ENCODE results near the gene DDX51.

Gene DDX51

DNA sequence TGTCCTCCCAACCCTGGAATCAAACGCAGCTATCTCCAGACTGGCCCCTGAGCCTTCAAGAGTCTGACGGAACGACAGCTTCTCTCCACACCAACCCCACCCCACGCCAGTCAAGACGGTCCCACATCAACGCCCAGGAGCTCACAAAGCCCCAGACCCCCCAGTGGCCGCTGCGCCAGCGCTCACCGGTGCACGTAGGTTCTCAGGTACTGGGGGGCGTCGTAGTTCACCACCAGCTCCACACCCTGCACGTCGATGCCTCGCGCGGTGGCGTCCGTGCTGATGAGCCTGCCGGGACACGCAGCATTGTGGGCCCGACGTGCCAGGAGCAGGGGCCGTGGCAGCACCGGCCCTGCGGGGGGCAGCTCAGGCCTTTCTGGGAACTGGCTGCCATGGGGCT is 4.2 kb downstream of the DDX51 start:
- no peak for ATAC-seq
- TF ChIP-seq ISL1 (CRISPR knock-in tag; IDR thresholded peaks at IDR 0.05): no peak
- TF ChIP-seq, protein P1, sequence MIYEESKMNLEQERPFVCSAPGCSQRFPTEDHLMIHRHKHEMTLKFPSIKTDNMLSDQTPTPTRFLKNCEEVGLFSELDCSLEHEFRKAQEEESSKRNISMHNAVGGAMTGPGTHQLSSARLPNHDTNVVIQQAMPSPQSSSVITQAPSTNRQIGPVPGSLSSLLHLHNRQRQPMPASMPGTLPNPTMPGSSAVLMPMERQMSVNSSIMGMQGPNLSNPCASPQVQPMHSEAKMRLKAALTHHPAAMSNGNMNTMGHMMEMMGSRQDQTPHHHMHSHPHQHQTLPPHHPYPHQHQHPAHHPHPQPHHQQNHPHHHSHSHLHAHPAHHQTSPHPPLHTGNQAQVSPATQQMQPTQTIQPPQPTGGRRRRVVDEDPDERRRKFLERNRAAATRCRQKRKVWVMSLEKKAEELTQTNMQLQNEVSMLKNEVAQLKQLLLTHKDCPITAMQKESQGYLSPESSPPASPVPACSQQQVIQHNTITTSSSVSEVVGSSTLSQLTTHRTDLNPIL (CRISPR knock-in tag; IDR thresholded peaks at IDR 0.05; ENCODE audit: low read depth): no peak
- no peak for TF ChIP-seq ARNTL (CRISPR knock-in tag; IDR thresholded peaks at IDR 0.05; ENCODE audit: borderline replicate concordance, low read depth)
- TF ChIP-seq, protein P2, sequence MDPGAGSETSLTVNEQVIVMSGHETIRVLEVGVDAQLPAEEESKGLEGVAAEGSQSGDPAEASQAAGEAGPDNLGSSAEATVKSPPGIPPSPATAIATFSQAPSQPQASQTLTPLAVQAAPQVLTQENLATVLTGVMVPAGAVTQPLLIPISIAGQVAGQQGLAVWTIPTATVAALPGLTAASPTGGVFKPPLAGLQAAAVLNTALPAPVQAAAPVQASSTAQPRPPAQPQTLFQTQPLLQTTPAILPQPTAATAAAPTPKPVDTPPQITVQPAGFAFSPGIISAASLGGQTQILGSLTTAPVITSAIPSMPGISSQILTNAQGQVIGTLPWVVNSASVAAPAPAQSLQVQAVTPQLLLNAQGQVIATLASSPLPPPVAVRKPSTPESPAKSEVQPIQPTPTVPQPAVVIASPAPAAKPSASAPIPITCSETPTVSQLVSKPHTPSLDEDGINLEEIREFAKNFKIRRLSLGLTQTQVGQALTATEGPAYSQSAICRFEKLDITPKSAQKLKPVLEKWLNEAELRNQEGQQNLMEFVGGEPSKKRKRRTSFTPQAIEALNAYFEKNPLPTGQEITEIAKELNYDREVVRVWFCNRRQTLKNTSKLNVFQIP (CRISPR knock-in tag; IDR thresholded peaks at IDR 0.05; ENCODE audit: borderline replicate concordance, low read depth): no peak
- TF ChIP-seq GLIS3 (CRISPR knock-in tag; IDR thresholded peaks at IDR 0.05): no peak
- no peak for TF ChIP-seq ZC3H10 (CRISPR knock-in tag; IDR thresholded peaks at IDR 0.05)
- TF ChIP-seq CSDC2 (CRISPR knock-in tag; IDR thresholded peaks at IDR 0.05): no peak
- TF ChIP-seq ZNF8 (CRISPR knock-in tag; IDR thresholded peaks at IDR 0.05): no peak
- TF ChIP-seq, protein P3, sequence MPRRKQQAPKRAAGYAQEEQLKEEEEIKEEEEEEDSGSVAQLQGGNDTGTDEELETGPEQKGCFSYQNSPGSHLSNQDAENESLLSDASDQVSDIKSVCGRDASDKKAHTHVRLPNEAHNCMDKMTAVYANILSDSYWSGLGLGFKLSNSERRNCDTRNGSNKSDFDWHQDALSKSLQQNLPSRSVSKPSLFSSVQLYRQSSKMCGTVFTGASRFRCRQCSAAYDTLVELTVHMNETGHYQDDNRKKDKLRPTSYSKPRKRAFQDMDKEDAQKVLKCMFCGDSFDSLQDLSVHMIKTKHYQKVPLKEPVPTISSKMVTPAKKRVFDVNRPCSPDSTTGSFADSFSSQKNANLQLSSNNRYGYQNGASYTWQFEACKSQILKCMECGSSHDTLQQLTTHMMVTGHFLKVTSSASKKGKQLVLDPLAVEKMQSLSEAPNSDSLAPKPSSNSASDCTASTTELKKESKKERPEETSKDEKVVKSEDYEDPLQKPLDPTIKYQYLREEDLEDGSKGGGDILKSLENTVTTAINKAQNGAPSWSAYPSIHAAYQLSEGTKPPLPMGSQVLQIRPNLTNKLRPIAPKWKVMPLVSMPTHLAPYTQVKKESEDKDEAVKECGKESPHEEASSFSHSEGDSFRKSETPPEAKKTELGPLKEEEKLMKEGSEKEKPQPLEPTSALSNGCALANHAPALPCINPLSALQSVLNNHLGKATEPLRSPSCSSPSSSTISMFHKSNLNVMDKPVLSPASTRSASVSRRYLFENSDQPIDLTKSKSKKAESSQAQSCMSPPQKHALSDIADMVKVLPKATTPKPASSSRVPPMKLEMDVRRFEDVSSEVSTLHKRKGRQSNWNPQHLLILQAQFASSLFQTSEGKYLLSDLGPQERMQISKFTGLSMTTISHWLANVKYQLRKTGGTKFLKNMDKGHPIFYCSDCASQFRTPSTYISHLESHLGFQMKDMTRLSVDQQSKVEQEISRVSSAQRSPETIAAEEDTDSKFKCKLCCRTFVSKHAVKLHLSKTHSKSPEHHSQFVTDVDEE (CRISPR knock-in tag; IDR thresholded peaks at IDR 0.05): no peak
- TF ChIP-seq, protein P4, sequence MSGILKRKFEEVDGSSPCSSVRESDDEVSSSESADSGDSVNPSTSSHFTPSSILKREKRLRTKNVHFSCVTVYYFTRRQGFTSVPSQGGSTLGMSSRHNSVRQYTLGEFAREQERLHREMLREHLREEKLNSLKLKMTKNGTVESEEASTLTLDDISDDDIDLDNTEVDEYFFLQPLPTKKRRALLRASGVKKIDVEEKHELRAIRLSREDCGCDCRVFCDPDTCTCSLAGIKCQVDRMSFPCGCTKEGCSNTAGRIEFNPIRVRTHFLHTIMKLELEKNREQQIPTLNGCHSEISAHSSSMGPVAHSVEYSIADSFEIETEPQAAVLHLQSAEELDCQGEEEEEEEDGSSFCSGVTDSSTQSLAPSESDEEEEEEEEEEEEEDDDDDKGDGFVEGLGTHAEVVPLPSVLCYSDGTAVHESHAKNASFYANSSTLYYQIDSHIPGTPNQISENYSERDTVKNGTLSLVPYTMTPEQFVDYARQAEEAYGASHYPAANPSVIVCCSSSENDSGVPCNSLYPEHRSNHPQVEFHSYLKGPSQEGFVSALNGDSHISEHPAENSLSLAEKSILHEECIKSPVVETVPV (CRISPR knock-in tag; IDR thresholded peaks at IDR 0.05): no peak
- TF ChIP-seq SNAI2 (CRISPR knock-in tag; IDR thresholded peaks at IDR 0.05): no peak
- no peak for TF ChIP-seq ESRRG (CRISPR knock-in tag; IDR thresholded peaks at IDR 0.05)
- TF ChIP-seq ZFP3 (CRISPR knock-in tag; IDR thresholded peaks at IDR 0.05): no peak
- no peak for TF ChIP-seq TCF4 (CRISPR knock-in tag; IDR thresholded peaks at IDR 0.05; ENCODE audit: borderline replicate concordance)

DNA sequence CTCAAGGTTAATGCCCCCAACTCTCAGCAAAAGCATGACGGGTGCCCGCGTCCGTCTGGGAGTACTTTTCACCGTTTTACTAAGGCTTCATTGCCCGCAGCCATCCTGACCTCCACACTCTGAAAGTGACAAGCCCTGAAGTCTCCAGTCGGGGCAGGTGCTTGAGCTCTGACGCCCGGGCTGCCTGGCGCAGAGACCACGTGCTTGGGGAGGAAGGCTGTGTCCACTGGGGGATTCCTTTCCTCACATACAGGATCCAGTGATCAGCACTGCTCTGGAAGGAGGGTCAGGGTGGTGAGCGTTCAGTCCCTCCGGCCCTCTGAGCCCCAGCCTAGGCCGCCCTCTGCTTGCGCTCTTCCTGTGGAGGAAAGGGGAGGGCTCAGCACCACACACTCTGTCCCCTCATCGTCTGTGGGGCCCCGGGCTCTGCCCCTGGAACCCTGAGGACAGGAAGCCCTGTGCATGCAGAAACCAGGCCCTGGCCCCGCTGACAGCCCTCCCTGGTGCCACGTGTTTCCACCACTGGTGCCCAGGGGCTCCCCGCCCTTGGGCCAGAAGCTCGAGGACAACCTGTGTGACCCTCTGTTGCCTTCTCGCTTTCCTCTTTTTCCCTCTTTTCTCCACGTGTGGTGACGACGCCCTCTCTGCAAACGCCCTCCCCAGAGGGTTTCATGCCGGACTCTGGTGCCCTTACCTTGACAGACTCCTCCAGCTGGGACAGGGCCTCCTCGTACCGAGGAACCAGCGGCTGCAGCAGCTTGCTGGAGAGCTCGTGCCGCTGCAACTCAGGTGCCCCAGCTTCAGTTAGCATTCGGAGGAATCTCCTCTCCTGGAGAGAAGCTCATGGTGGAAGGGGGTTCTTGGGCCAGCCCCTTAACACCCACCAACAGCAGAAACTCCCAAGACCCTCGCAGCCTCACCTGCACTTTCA is 4.9 kb downstream of the DDX51 start:
- ATAC-seq: no peak
- no peak for TF ChIP-seq ESRRG (CRISPR knock-in tag; IDR thresholded peaks at IDR 0.05)
- no peak for TF ChIP-seq ZNF8 (CRISPR knock-in tag; IDR thresholded peaks at IDR 0.05)
- TF ChIP-seq SNAI2 (CRISPR knock-in tag; IDR thresholded peaks at IDR 0.05): no peak
- no peak for TF ChIP-seq GLIS3 (CRISPR knock-in tag; IDR thresholded peaks at IDR 0.05)
- TF ChIP-seq, protein P1 (CRISPR knock-in tag; IDR thresholded peaks at IDR 0.05; ENCODE audit: low read depth): no peak
- TF ChIP-seq TCF4 (CRISPR knock-in tag; IDR thresholded peaks at IDR 0.05; ENCODE audit: borderline replicate concordance): no peak
- no peak for TF ChIP-seq CSDC2 (CRISPR knock-in tag; IDR thresholded peaks at IDR 0.05)
- TF ChIP-seq, protein P5, sequence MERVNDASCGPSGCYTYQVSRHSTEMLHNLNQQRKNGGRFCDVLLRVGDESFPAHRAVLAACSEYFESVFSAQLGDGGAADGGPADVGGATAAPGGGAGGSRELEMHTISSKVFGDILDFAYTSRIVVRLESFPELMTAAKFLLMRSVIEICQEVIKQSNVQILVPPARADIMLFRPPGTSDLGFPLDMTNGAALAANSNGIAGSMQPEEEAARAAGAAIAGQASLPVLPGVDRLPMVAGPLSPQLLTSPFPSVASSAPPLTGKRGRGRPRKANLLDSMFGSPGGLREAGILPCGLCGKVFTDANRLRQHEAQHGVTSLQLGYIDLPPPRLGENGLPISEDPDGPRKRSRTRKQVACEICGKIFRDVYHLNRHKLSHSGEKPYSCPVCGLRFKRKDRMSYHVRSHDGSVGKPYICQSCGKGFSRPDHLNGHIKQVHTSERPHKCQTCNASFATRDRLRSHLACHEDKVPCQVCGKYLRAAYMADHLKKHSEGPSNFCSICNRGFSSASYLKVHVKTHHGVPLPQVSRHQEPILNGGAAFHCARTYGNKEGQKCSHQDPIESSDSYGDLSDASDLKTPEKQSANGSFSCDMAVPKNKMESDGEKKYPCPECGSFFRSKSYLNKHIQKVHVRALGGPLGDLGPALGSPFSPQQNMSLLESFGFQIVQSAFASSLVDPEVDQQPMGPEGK (CRISPR knock-in tag; IDR thresholded peaks at IDR 0.05; ENCODE audit: borderline replicate concordance): no peak
- TF ChIP-seq, protein P2 (CRISPR knock-in tag; IDR thresholded peaks at IDR 0.05; ENCODE audit: borderline replicate concordance, low read depth): no peak
- TF ChIP-seq ARNTL (CRISPR knock-in tag; IDR thresholded peaks at IDR 0.05; ENCODE audit: borderline replicate concordance, low read depth): no peak
- TF ChIP-seq PPARA (CRISPR knock-in tag; IDR thresholded peaks at IDR 0.05; ENCODE audit: borderline replicate concordance): no peak

Measured in SK-N-SH treated with all-trans-retinoic acid at 6 μM for 48 hours (cell line).